ENCODE results near the gene ZIC4.

The ZIC4 gene

GRCh38 chr3:147404800-147405230, 1.5 kb downstream of the ZIC4 start:
- FAIRE-seq, result no peak

DNA sequence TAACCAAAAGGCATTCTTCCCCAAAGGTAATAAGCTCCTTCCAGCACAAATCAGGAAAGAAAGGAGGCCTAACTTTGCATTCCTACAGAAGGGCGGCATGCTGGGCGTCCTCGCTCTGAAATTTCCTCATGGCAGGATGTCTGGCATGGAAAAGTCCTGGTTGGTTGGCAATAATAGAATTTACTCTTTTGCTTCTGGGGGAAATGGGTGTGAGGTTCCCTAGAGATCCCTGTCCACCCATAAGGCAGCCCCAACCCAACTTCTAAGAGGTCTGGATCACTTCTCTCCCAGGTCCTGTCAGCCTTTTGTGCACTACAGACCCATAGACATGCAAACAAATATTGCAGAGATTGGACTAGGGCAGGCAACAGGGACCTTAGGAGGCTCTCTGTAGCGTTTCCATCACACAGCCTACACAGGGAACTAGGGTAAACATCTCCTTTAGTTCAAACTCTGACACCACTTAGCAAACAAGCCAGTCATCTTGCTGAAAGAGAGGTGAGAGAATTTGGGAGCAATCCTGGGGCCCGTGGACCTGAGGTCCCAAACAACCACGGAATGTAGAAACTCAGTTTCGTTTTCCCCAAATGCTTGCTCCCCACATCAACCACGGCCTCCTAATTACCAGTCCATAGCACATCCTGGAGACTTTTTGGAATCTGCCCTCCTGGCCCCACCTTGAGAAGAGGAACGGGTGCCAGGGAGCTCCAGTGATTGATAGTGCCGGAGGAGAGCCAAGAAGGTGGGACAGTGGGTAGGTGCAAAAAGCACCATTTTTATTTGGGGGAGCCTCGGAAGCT, 2.1 kb downstream of the ZIC4 start:
- FAIRE-seq, result no peak

GRCh38 chr3:147403511-147403910, 2.8 kb downstream of the ZIC4 start:
- no peak for FAIRE-seq

DNA sequence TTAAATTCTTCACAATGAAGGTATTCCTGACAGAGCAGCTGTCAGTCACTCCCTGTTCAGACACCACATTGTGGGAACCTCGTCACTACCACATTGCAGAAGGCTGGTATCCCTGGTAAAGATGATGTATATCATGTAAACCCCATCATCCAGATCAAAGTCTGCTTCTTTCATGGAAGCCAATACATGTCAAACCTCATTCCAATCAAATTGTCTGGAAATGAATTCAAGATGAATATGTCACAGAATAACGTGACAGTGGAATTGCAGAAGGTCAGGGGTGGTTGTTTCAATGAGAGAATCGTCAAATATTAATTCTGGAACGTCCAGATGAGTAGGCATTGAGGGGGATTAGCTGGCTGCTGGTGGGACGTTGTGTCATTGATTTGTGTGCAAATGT, 4.2 kb downstream of the ZIC4 start:
- FAIRE-seq, result no peak

DNA sequence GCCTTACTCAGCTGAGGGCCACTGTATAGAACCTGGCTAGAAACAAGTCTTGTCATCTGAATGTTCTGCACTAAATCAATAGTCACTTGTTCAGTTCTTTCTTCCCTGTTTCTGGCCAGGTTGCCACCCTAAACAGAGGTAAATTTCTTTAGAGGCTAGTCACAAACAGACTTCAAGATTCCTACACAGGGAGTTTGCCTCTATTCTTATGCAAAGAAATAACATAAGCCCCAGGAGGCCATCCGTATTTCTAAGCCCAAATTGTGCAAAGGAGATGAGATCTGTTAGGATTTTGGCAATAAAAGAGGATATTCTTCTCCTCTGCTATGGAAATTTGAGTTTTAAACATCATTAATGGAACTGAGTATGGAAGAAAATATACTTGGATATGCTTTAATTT, 4.9 kb downstream of the ZIC4 start:
- no peak for FAIRE-seq

DNA sequence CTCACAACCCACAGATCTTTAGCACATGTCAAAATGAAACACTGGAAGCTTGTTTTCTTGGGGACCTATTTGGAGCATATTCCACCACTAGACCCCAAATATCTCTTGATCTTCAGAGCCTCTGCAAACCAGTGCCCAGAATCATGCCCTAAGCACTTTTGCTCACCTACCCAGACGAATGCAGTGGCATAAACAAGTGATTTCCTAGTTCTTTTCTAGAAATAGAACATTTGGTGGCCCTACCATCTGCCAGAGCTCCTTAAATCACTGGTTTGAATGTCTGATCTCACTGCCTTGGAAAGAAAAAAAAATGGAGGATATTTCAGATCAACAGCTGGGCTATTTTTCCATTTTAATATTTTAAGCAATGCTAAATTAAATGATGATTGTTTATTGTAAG, 5.3 kb downstream of the ZIC4 start:
- FAIRE-seq, result no peak

DNA sequence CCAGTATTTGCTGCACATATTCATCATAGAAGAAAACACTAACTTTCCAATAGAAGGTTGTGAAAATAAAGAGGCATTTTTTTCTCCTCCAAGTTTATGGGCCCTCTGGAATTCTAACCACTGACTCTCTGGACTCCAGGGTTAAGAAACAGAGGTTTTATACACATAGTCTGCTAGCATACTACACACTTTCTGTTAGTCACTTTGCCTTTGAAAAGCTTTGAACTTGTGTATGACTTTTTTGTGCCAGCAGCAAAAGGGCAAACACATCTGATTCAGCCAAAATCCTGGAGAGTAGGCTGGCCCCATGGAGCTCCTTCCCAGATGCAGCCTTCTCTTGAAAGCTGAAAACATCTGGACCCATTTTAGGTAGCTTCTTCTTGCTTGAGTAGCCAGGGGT, 6.2 kb downstream of the ZIC4 start:
- no peak for FAIRE-seq

DNA sequence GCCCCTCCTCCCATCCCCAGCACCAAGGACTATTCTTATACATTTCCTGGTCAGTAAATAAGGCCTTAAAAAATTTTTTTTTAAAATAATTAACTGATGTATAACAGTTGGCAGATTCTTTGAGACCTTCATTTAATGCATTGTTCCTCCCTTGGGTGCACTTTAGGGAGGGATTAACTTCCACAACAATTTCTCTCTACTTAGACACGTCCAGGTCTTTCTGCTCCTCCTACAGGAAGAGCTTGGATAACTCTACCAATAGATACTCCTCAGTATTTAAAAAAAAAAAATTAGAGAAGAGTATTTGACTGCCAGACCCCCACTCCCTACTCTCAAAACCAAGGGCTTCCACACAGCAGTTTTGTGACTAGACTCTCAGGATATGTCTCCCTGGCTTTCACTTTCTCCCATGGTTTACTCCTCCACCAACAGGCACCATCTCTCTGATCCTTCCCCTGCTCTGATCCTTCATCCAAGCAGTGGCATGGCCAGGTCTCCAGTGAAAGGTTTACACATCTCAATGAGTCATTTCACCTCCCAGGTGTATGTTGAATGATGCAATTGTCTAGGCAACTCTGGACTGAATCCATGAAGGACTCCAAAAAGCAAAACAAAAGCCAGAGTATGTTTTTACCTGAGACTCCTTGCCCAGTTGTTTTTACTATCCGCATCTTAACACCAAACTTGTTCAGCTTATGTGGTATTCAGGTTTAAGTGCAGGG, 7.4 kb downstream of the ZIC4 start:
- no peak for FAIRE-seq

GRCh38 chr3:147397875-147398812, 8.2 kb downstream of the ZIC4 start:
- FAIRE-seq, result no peak

DNA sequence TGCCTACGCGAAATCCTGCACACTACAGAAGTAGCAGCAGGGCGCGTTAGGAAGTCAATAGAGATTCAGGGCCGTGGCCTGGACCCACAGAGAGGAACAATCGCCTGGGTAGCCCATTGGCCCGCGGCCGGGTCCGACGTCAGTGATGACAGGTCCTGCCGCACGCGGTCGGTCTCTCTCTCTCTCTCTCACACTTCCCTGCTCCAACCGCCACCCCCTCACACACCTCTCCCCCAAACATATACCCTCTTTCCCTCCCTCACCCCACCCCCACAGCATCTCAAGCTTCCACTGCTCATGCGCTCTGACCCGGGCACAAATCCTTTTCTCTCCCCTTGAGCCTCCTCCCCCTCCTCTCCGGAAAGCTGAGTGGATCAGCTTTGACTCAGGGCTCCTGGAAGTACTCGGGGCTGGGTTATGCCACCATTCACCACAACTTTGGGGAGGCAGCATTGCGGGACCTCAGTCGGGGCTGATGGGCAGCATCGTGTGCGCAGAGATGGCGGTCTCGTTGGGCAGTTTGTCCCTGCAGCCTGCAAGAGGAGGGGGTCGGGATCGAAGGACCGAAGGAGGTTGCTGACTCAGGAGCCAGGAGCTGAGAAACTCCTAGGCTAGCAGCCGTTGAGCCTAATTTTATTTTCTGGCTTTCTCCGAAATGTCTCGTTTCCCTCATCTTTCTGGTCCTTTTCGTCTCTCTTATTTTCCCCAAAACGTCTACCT, 9.0 kb downstream of the ZIC4 start:
- no peak for FAIRE-seq

DNA sequence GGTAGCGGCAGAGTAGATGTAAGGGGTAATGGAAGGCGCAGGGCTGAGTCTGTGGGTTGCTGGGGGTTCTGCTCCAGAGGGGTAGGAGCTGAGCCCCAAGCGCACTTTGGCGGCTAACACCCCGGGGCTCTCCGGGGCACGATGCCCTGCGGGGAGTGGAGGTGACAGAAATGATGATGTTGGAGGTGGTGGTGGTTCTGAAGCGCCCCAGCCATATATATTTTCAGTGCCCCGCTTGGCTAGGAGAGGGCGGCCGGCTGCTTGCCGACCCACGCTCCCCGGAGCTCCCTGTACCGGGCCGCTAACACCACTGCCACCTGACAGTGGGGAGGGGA, 9.7 kb downstream of the ZIC4 start:
- no peak for FAIRE-seq

DNA sequence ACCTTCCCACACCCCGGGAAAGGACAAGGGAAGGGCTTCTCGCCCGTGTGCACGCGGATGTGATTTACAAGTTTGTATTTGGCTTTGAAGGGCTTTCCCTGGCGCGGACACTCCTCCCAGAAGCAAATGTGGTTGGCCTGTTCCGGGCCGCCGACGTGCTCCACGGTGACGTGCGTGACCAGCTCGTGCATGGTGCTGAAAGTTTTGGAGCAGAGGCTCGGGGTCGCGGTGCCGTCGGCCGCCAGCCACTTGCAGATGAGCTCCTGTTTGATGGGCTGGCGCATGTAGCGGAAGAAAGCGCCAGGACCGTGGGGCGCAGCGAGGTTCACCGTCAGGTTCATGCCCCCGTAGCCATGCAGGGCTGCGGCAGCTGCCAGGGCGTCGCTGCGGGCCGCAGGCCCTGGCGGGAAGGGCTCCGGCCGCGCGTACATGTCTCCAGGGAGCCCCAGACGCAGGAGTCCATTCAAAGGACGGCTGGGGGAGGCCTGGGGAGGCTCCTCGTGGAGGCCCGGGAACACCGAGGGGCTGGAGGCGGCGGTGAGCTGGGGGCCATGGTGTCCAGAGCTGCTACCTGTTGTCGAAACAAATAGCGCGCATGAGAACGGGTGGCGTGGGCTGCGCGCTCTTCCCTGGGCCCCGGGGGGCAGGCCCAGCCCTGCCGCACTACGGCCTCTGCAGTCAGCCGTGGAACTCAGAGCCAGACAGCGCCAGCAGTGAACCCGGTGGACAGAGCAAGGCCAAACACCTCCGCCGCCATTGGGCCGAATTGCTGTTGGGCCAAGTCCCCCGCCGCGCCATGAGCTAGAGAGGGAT, 10.2 kb downstream of the ZIC4 start:
- FAIRE-seq, result no peak

DNA sequence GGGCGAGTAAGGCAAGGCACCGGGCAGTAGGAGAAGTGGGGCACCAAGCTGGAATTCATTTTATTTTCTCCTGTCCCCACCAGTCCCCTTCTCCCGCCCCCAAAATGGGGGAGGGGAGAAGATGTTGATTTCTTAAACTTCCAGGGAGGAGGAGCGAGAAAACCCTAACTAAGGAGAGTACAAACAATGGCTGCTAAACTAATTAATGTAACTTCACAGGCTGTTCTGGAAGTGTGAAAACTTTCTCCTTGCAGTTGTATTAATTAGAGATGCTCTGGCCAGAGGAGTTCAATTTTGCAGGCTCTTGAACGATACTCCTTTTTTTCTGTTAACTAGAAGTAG, 11.5 kb downstream of the ZIC4 start:
- no peak for FAIRE-seq

DNA sequence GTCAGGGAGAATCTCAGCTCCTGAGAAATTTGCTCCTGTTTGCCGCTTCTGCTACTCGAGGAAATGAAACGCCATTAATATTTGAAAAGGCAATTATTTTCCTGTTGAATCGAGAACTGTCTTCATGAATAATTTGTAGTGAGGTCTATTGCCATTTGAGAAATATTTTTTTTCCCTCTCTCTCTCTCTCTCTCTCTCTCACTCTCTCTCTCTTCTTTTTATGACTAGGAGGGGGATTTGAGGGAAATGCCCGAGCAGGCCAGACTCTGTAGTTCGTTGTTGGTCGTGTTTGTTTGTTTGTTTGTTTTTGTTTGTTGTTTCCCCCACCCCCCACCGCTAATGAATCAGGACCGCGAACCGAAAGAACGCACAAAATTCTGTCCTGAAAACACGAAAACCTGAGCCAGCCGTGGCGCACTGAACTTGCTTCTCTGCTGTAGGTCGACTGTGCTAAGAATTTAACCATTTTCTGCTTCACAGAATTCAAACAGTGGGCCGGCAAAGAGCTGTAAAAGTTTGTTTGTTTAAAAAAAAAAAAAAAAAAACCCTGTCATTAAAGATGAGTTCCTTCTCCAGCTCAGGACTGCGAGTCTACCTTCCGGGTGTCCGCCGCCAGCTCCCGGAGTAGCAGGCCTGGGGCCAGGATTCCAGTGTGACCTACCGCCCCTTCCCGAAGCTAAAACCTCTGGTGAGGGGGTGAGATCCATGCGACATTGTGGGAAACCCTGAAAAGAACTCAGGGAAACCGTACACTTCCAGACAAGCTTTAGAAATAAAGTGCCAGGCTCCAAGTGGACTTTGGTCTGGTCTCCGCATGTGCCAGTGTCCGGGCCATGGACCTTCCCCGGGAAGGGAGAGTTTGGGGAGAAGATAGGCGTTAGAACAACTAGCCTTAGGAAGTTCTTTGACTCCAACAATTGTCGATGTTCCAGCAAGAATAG, 12.1 kb downstream of the ZIC4 start:
- no peak for FAIRE-seq

DNA sequence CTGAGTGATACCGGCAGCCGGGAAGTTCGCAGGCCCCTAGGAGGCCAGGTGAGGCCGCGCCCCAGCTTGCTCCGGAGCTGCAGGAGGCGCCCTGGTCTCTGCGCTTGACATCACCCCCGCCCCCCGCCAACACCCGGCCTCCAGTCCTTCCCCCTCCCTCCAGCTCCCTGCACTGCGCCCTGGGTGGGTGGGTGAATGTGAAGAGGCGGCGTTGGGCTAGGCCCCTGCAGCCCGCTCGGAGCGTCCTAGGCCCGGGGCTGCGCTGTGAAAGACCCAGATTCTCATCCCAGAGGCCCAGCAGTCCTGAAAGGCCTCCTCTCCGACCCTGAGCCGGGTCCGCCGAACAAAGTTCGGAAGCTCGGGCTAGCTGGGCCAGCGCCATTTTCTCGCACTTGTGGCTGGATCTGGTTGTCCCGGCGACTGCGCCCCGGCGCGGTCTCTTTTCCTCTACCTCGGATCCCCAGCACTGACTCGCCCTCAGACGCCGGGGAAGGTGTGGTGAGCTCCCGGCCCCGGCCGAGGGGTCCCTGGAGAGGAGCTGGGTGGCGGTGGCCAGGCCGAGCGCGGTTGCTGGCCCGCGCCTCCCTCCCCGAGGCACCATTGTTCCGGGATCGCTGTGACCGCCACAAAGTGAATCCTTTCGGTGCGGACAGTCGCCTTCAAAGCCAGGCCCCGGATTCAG, 12.9 kb downstream of the ZIC4 start:
- no peak for FAIRE-seq

DNA sequence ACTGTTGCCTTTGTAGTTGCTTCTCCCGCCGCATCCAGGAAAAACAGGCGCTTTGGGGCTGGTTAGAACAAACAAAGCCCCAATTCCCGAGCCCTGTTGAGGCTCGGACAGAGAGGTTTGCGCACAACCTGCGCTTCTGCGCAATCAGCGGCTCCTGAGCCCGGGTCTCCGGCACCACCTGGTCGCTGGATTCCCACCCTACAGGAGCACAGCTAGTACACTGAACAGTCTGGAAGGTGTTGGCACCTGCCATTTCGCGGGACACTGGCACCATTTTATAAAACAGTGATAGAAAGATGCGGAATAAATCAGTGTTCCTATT, 13.8 kb downstream of the ZIC4 start:
- FAIRE-seq, result no peak

DNA sequence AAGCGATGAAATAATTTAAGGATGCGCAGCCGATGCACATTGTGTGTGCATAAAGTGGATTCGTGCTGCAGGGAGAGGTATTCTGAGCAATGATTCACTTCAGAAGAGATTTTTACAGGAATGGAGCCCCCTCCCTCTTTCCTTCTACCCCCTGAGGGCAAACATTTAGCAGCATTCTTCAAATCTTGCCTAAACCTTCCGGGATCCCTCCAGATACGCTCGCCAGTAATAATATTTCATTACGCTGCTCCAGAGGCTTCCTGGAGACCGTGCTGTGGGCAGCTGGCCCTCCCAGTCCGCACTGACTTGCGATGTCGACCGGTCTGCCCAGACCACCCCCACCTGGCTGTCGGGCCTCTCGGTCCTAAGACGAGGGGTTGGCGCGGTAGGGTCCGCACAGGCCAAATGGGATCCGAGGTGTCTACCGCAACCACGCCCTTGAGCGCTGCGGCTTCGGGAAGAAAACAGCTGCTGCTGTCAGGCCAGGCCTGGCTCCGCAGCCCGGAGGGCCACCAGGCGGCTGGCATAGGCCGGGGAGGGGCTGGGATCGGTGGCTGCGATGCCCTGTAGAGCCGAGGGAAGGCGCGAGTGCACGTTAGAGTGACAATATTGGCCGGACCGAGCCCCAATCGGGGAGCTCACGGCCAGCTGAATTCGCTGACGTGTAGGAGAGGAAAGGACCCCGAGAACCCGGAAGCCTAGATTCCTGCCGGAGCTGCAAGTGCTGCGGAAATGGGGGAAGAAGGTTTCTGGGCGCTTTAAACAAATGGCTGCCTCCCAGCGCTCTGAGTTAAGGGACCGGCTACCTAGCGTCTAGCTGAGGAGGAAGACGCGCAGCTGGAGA, 14.3 kb downstream of the ZIC4 start:
- no peak for FAIRE-seq

DNA sequence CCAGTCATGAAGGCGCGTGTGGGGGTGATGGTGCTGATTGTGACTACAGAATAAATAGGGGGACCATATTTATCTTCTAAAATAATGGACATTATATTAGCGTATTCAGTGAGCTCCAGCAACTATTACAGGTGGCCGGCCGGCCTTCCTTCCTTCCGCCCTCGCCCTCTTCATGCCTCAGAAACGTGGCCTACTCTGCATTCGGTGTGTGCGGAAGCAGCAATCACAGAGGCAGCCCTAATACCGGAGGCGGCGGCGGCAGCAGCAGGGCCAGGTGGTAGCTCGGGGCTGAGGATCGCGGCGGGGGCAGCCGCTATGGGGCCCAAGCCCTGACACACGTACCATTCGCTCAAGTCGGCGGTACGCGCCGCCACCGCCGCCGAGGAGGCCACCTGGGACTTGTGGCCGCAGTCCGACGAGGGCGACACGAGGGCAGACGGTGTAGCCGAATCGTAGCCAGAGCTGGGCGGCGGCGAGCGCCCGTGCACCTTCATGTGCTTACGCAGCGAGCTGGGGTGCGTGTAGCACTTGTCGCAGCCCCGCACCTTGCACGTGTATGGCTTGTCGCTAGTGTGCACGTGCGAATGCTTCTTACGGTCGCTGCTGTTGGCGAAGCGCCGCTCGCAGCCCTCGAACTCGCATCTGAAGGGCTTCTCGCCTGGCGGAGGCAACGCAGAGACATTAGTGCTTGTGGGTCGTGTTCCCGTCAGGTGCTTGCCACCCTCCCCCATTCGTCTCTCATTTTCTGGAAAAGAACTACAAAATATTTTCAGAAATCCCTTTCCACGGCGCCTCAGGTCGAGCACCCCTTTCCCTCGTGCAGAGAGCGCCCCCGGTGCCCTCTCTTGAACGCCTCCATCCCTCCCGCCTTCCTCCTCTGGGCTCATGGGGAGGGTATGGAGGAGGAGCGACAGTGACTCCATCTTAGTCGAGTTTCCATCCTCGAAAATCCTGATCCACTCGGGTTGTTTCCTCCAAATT, 15.5 kb downstream of the ZIC4 start:
- FAIRE-seq, result no peak

Measured in TTC549 (cell line).